H54 (cell line): ENCODE measurements around the gene TMEM181.
"Not testable (repeated sequence)": the region's sequence is repeated elsewhere in the genome, so short reads cannot be mapped to it uniquely, and the experiment has no call there.

Experiments used
- DNase-seq: peaks from one replicate; pipeline ENCODE4 v3.0.0; 2011; ENCODE audit warnings: low spot score, mixed read lengths; ENCODE audit not compliant: insufficient read length
- FAIRE-seq: peaks from 3 replicates; lab custom pipeline; 2011; peaks lifted over from hg19 to GRCh38; lab: Jason Lieb, UNC
- POLR2A ChIP-seq: IDR thresholded peaks from 2 replicates; pipeline ENCODE4 v1.6.1; 2011; ENCODE audit warnings: low read depth, mild to moderate bottlenecking, low read length

Gene TMEM181

GRCh38 chr6:158559895-158560835 is at the start of gene TMEM181:
TSS of gene TMEM181 (plus strand) at chr6:158560091. CDS start at chr6:158560225, 134 bp downstream.
- peak; percentile 92 for TF ChIP-seq POLR2A
- DNase-seq (peak; percentile 59), FAIRE-seq (no peak)

GRCh38 chr6:158512809-158513208 is 47.1 kb upstream of the TMEM181 start:
- FAIRE-seq (no peak), DNase-seq (no peak)
- no peak for TF ChIP-seq POLR2A

GRCh38 chr6:158514176-158514575 is 45.7 kb upstream of the TMEM181 start:
- DNase-seq (no peak), FAIRE-seq (no peak)
- no peak for TF ChIP-seq POLR2A

- DNase-seq (no peak), FAIRE-seq (no peak)
- TF ChIP-seq POLR2A: no peak
Observed at GRCh38 chr6:158514991-158515390, 44.9 kb upstream of the TMEM181 start.

- no peak for TF ChIP-seq POLR2A
- FAIRE-seq: no peak
- no peak for DNase-seq
Observed at GRCh38 chr6:158516098-158516497, 43.8 kb upstream of the TMEM181 start.

GRCh38 chr6:158517038-158517437 is 42.9 kb upstream of the TMEM181 start:
- FAIRE-seq (no peak), DNase-seq (no peak)
- no peak for TF ChIP-seq POLR2A

- no peak for FAIRE-seq
- no peak for DNase-seq
- no peak for TF ChIP-seq POLR2A
Observed at GRCh38 chr6:158517581-158517980, 42.3 kb upstream of the TMEM181 start.

- peak; percentile 84 for DNase-seq
- FAIRE-seq: peak; percentile 30
- TF ChIP-seq POLR2A: no peak
Observed at GRCh38 chr6:158518191-158519127, 41.4 kb upstream of the TMEM181 start.

- FAIRE-seq (no peak), DNase-seq (no peak)
- TF ChIP-seq POLR2A: no peak
Observed at GRCh38 chr6:158519300-158519699, 40.6 kb upstream of the TMEM181 start.

GRCh38 chr6:158519761-158520160 is 40.1 kb upstream of the TMEM181 start:
- DNase-seq (no peak), FAIRE-seq (no peak)
- TF ChIP-seq POLR2A: no peak

- not testable (repeated sequence) for FAIRE-seq, DNase-seq
Observed at GRCh38 chr6:158520975-158521374, 38.9 kb upstream of the TMEM181 start.

GRCh38 chr6:158521759-158522158 is 38.1 kb upstream of the TMEM181 start:
- TF ChIP-seq POLR2A: no peak
- no peak for FAIRE-seq
- DNase-seq: no peak

- TF ChIP-seq POLR2A: no peak
- no peak for FAIRE-seq
- no peak for DNase-seq
Observed at GRCh38 chr6:158522616-158523015, 37.3 kb upstream of the TMEM181 start.

GRCh38 chr6:158524311-158524710 is 35.6 kb upstream of the TMEM181 start:
- TF ChIP-seq POLR2A: no peak
- FAIRE-seq (no peak), DNase-seq (no peak)

- DNase-seq, FAIRE-seq: not testable (repeated sequence)
Observed at GRCh38 chr6:158527858-158528257, 32.0 kb upstream of the TMEM181 start.
